HUES64 (cell line): ENCODE data around the gene ST6GALNAC3.

Source experiments
- H3K27ac ChIP-seq: 2 replicates; pipeline ENCODE4 v1.7.0; 2013; ENCODE audit warnings: low read depth, low read length, inconsistent platforms
- H3K27me3 ChIP-seq: 2 replicates; pipeline ENCODE4 v1.6.1; 2013; ENCODE audit warnings: mild to moderate bottlenecking, low read length; ENCODE audit not compliant: insufficient read depth
- H3K36me3 ChIP-seq: 2 replicates; pipeline ENCODE4 v1.6.1; 2013; ENCODE audit warnings: mild to moderate bottlenecking, low read length; ENCODE audit not compliant: insufficient read depth
- H3K4me1 ChIP-seq: 2 replicates; pipeline ENCODE4 v1.6.1; 2013; ENCODE audit warnings: mild to moderate bottlenecking, low read length, moderate library complexity; ENCODE audit not compliant: insufficient read depth
- H3K4me3 ChIP-seq: 2 replicates; pipeline ENCODE4 v1.5.1; 2013; ENCODE audit warnings: mild to moderate bottlenecking, low read length, moderate library complexity
- H3K9ac ChIP-seq: 2 replicates; pipeline ENCODE4 v1.6.1; 2013; ENCODE audit warnings: mild to moderate bottlenecking, low read depth, low read length
- H3K9me3 ChIP-seq: 2 replicates; pipeline ENCODE4 v1.6.1; 2013; ENCODE audit warnings: low read depth, low read length; ENCODE audit not compliant: insufficient read depth
- WGBS: fragments of 150-250, 120-280 bp; methylation state at CpG from one replicate; pipeline ENCODE4 v1.1.7; 2013; ENCODE audit warnings: missing lambda C conversion rate; 5-methylcytosine and 5-hydroxymethylcytosine counted together

ST6GALNAC3 gene

DNA sequence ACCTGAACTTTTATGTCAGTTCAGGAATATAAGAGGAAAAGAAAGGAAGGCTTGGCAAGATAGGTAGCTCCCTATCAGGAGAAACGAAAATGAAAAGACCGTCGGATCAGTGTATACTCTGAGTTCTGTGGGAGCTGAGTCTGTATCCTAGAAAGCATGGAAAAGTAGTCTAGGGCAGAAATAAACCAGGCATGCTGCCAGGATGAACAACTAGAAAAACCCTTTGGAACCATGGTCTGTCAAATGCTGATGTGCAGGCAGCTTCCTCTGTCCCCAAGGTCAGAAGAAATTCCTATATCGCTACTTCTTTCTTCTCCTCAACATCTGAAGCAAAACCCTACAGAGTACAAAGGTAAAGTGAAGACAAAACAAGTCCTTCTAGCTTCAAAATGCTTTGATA, 268.8 kb downstream of the ST6GALNAC3 start:
- no peak overlapping the region for H3K4me3 ChIP-seq
- no peaks in the 10 kb centered on the region for H3K4me1 ChIP-seq
- 96% methylated on average over 4 of the region's 4 CpGs for WGBS
- no peaks in the 10 kb centered on the region for H3K36me3 ChIP-seq
- no peaks in the 10 kb centered on the region for H3K27me3 ChIP-seq
- no peaks in the 10 kb centered on the region for H3K9me3 ChIP-seq
- H3K9ac ChIP-seq: no peak overlapping the region
- no peak overlapping the region for H3K27ac ChIP-seq

DNA sequence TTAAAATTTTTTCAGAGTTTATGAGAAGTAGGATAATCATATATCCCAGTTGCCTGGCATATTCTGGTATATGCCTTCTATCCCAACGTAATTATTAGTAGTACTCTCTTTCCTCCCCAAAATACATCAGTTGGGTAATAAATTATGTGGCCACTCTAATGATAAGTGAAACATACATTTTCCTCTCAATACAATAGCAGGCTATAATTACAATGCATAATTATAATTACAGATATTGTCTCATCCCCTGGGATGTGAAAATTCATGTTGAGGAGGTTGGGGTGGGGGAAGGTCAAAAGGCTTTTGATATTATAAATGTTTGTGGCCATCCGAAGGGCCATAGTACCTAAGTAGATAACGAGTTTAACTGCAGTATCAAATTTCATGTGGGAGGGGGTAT, 277.1 kb downstream of the ST6GALNAC3 start:
- 87% methylated on average over 2 of the region's 3 CpGs for WGBS
- no peak overlapping the region for H3K9ac ChIP-seq
- no peaks in the 10 kb centered on the region for H3K27me3 ChIP-seq
- no peak overlapping the region for H3K27ac ChIP-seq
- peaks cover 9% of the 10 kb centered on the region for H3K4me1 ChIP-seq
- H3K4me3 ChIP-seq: no peak overlapping the region
- no peaks in the 10 kb centered on the region for H3K36me3 ChIP-seq
- H3K9me3 ChIP-seq: no peaks in the 10 kb centered on the region

GRCh38 chr1:76352741-76353435, 278.3 kb downstream of the ST6GALNAC3 start:
- H3K27ac ChIP-seq: no peak overlapping the region
- H3K36me3 ChIP-seq: no peaks in the 10 kb centered on the region
- WGBS: 95% methylated on average over 5 of the region's 5 CpGs
- H3K9ac ChIP-seq: no peak overlapping the region
- H3K4me3 ChIP-seq: no peak overlapping the region
- H3K9me3 ChIP-seq: no peaks in the 10 kb centered on the region
- H3K27me3 ChIP-seq: no peaks in the 10 kb centered on the region
- peaks cover 9% of the 10 kb centered on the region for H3K4me1 ChIP-seq

- Histone ChIP-seq H3K36me3 (no peaks in the 10 kb centered on the region), H3K9me3 (no peaks in the 10 kb centered on the region)
- WGBS: 93% methylated on average over 2 of the region's 3 CpGs
Measured at GRCh38 chr1:76354236-76354635, 279.7 kb downstream of the ST6GALNAC3 start.

DNA sequence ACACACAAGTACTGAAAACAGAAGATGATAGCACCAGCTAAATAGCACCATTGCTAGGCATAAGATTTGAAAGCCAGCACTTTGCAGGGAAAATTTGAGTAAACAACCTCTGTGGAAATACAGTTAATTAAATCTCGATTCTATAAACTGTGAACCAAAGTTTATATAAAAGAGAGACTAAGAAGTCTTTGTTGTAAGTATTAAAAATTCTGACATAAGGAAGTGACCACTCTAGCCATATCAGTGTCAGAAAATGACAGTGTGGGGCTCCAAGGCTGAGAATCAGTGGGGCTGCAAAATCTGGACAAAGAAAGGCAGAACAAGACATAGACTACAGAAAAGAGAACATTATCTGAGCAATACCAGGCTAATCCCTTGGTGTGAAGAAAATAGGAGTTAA, 292.2 kb downstream of the ST6GALNAC3 start:
- Histone ChIP-seq H3K27me3 (no peaks in the 10 kb centered on the region), H3K9me3 (no peaks in the 10 kb centered on the region), H3K4me1 (peaks cover 2% of the 10 kb centered on the region; the same call in 1 of the 2 replicates), H3K27ac (no peak overlapping the region), H3K9ac (no peak overlapping the region), H3K36me3 (no peaks in the 10 kb centered on the region), H3K4me3 (no peak overlapping the region)
- WGBS: 100% methylated on average over 1 of the region's 1 CpG

More at GRCh38 chr1:76354236-76354635, 279.7 kb downstream of the ST6GALNAC3 start:
- Histone ChIP-seq H3K27ac (no peak overlapping the region), H3K9ac (no peak overlapping the region), H3K4me3 (no peak overlapping the region), H3K4me1 (peaks cover 9% of the 10 kb centered on the region), H3K27me3 (no peaks in the 10 kb centered on the region)

DNA sequence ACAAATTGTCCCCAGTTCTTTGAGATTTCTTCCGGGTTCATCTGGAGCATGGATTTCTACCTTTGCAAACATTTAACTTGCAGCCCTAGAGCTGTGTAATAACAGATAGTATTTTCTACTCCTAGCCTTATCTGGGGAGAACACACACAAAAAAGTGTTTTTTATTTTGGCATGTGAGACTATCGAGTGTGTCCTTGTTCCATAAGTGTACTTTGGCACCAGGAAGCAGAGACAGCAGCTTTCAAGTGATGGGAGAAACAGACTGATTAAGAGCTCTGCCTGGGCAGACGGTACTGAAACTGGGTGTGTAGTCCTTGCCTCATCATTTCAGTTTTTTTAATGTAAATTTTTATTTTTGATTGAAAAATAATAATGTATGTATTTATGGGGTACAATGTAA, 297.4 kb downstream of the ST6GALNAC3 start:
- Histone ChIP-seq H3K27me3 (no peaks in the 10 kb centered on the region), H3K9me3 (no peaks in the 10 kb centered on the region), H3K27ac (no peak overlapping the region), H3K36me3 (no peaks in the 10 kb centered on the region), H3K4me1 (peaks cover 12% of the 10 kb centered on the region), H3K9ac (no peak overlapping the region), H3K4me3 (no peak overlapping the region)
- 66% methylated on average over 3 of the region's 3 CpGs for whole genome bisulfite sequencing

DNA sequence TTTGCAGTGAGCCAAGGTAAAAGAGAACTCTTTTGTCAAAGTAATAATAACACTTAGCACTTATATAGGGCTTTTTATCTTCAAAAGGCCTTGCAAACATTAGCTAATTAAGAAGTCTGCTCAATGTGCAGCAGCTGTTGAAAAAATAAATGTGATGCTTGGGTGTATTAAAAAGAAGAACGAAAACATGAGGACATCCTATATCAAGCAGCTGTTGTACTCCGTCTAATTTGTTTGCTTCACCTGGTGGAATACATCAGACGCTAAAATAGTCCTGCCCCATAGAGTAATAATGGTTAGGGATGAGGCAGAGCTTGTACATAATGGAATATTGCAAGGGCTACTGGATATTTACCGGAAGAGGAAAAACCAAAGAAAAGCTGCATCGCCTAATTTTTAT, 299.5 kb downstream of the ST6GALNAC3 start:
- WGBS: 97% methylated on average over 5 of the region's 5 CpGs
- no peaks in the 10 kb centered on the region for H3K36me3 ChIP-seq
- no peak overlapping the region for H3K9ac ChIP-seq
- no peak overlapping the region for H3K27ac ChIP-seq
- H3K27me3 ChIP-seq: no peaks in the 10 kb centered on the region
- no peaks in the 10 kb centered on the region for H3K9me3 ChIP-seq
- H3K4me3 ChIP-seq: no peak overlapping the region
- peaks cover 12% of the 10 kb centered on the region for H3K4me1 ChIP-seq

GRCh38 chr1:76377247-76377646, 302.7 kb downstream of the ST6GALNAC3 start:
- Histone ChIP-seq H3K27ac (no peak overlapping the region), H3K4me1 (peaks cover 20% of the 10 kb centered on the region), H3K27me3 (no peaks in the 10 kb centered on the region), H3K9ac (no peak overlapping the region), H3K9me3 (no peaks in the 10 kb centered on the region), H3K36me3 (no peaks in the 10 kb centered on the region), H3K4me3 (no peak overlapping the region)

- Histone ChIP-seq H3K4me3 (no peak overlapping the region), H3K9me3 (no peaks in the 10 kb centered on the region), H3K27ac (no peak overlapping the region), H3K27me3 (no peaks in the 10 kb centered on the region), H3K9ac (no peak overlapping the region), H3K4me1 (peaks cover 12% of the 10 kb centered on the region), H3K36me3 (no peaks in the 10 kb centered on the region)
- 96% methylated on average over 3 of the region's 3 CpGs for WGBS
Measured at GRCh38 chr1:76379506-76379905, 305.0 kb downstream of the ST6GALNAC3 start.

GRCh38 chr1:76381450-76382097, 307.0 kb downstream of the ST6GALNAC3 start:
- no peaks in the 10 kb centered on the region for H3K36me3 ChIP-seq
- no peak overlapping the region for H3K27ac ChIP-seq
- no peaks in the 10 kb centered on the region for H3K9me3 ChIP-seq
- 71% methylated on average over 1 of the region's 1 CpG for WGBS
- H3K27me3 ChIP-seq: no peaks in the 10 kb centered on the region
- no peak overlapping the region for H3K9ac ChIP-seq
- peaks cover 12% of the 10 kb centered on the region for H3K4me1 ChIP-seq
- H3K4me3 ChIP-seq: no peak overlapping the region

GRCh38 chr1:76388261-76388660, 313.7 kb downstream of the ST6GALNAC3 start:
- H3K9ac ChIP-seq: no peak overlapping the region
- no peaks in the 10 kb centered on the region for H3K4me1 ChIP-seq
- WGBS: 100% methylated on average over 2 of the region's 2 CpGs
- no peak overlapping the region for H3K27ac ChIP-seq
- no peaks in the 10 kb centered on the region for H3K27me3 ChIP-seq
- H3K36me3 ChIP-seq: no peaks in the 10 kb centered on the region
- H3K4me3 ChIP-seq: no peak overlapping the region
- 0 out of 2 replicates have a peak, but pooled peaks cover 2% of the 10 kb centered on the region for H3K9me3 ChIP-seq
